Astrocyte of the spinal cord (primary cell): ENCODE results near the gene GSTM4.

Experiments
- DNase-seq: peaks from one replicate; pipeline ENCODE4 v3.0.0; 2011; ENCODE audit warnings: low read depth, low spot score
- H3K4me3 ChIP-seq: 2 replicates; pipeline ENCODE4 v1.5.1; 2011; ENCODE audit warnings: low read depth, mild to moderate bottlenecking, low read length, moderate library complexity
- CTCF ChIP-seq: IDR thresholded peaks from 2 replicates; pipeline ENCODE4 v1.5.1; 2012; ENCODE audit warnings: low read depth, mild to moderate bottlenecking, low read length, inconsistent platforms
- in situ Hi-C: cut with HindIII; loops from 2 replicates; pipeline ENCODE4 v1.10.0; 2017; ENCODE audit warnings: low sequenced_read_pairs

The GSTM4 gene

GRCh38 chr1:109640285-109640865, 15.5 kb upstream of the GSTM4 start:
- in situ Hi-C loops: loop anchor here (10.0 kb wide), 1 partner anchor 134 kb away; no protein-coding TSS in a partner anchor
- no peak overlapping the region for H3K4me3 ChIP-seq
- peak; percentile 57 for DNase-seq
- peak; percentile 98 for TF ChIP-seq CTCF

GRCh38 chr1:109641078-109641740, 14.7 kb upstream of the GSTM4 start:
- no peak for TF ChIP-seq CTCF
- in situ Hi-C loops: loop anchor here (10.0 kb wide), 1 partner anchor 134 kb away; no protein-coding TSS in a partner anchor
- H3K4me3 ChIP-seq: no peak overlapping the region
- DNase-seq: no peak

GRCh38 chr1:109641861-109642260, 14.0 kb upstream of the GSTM4 start:
- H3K4me3 ChIP-seq: no peak overlapping the region
- in situ Hi-C loops: loop anchor here (10.0 kb wide), 1 partner anchor 133 kb away; no protein-coding TSS in a partner anchor
- TF ChIP-seq CTCF: no peak
- DNase-seq: no peak

GRCh38 chr1:109642626-109643025, 13.3 kb upstream of the GSTM4 start:
- no peak for DNase-seq
- H3K4me3 ChIP-seq: no peak overlapping the region
- in situ Hi-C loops: loop anchor here (10.0 kb wide), 1 partner anchor 132 kb away; no protein-coding TSS in a partner anchor
- no peak for TF ChIP-seq CTCF

- DNase-seq: peak; percentile 64
- in situ Hi-C loops: loop anchor here (10.0 kb wide), 1 partner anchor 131 kb away; no protein-coding TSS in a partner anchor
- no peak overlapping the region for H3K4me3 ChIP-seq
- TF ChIP-seq CTCF: peak; percentile 91
Observed at GRCh38 chr1:109643385-109644230, 12.3 kb upstream of the GSTM4 start.

GRCh38 chr1:109644670-109645069, 11.2 kb upstream of the GSTM4 start:
- in situ Hi-C loops: loop anchor here (10.0 kb wide), 1 partner anchor 130 kb away; no protein-coding TSS in a partner anchor
- no peak for DNase-seq

More at GRCh38 chr1:109644670-109645069, 11.2 kb upstream of the GSTM4 start:
- TF ChIP-seq CTCF: no peak
- H3K4me3 ChIP-seq: no peak overlapping the region
